ENCODE results near the gene ANKS1B.
"Not testable (repeated sequence)": the region's sequence is repeated elsewhere in the genome, so short reads cannot be mapped to it uniquely, and the experiment has no call there.

ANKS1B gene

GRCh38 chr12:99859126-99859525, 125.6 kb downstream of the ANKS1B start:
- DNase-seq: no peak

GRCh38 chr12:99852666-99853065, 132.1 kb downstream of the ANKS1B start:
- DNase-seq: no peak

- no peak for DNase-seq
Measured at GRCh38 chr12:99847936-99848335, 136.8 kb downstream of the ANKS1B start.

GRCh38 chr12:99834710-99835109, 150.0 kb downstream of the ANKS1B start:
- no peak for DNase-seq

GRCh38 chr12:99833397-99833796, 151.3 kb downstream of the ANKS1B start:
- no peak for DNase-seq

GRCh38 chr12:99824900-99825542, 159.7 kb downstream of the ANKS1B start:
- DNase-seq: no peak

GRCh38 chr12:99822273-99822672, 162.5 kb downstream of the ANKS1B start:
- DNase-seq: no peak

GRCh38 chr12:99810718-99811593, 173.8 kb downstream of the ANKS1B start:
- DNase-seq: no peak

- no peak for DNase-seq
Measured at GRCh38 chr12:99809909-99810308, 174.8 kb downstream of the ANKS1B start.

GRCh38 chr12:99806304-99806703, 178.4 kb downstream of the ANKS1B start:
- DNase-seq: no peak

- DNase-seq: no peak
Measured at GRCh38 chr12:99804715-99805114, 180.0 kb downstream of the ANKS1B start.

GRCh38 chr12:99800605-99801004, 184.1 kb downstream of the ANKS1B start:
- no peak for DNase-seq

- DNase-seq: not testable (repeated sequence)
Measured at GRCh38 chr12:99797931-99798330, 186.8 kb downstream of the ANKS1B start.

- DNase-seq: no peak
Measured at GRCh38 chr12:99783421-99783820, 201.3 kb downstream of the ANKS1B start.

- no peak for DNase-seq
Measured at GRCh38 chr12:99772274-99772673, 212.5 kb downstream of the ANKS1B start.

- DNase-seq: no peak
Measured at GRCh38 chr12:99771659-99772058, 213.1 kb downstream of the ANKS1B start.

- DNase-seq: no peak
Measured at GRCh38 chr12:99769396-99769980, 215.2 kb downstream of the ANKS1B start.

GRCh38 chr12:99768758-99769157, 216.0 kb downstream of the ANKS1B start:
- no peak for DNase-seq

- DNase-seq: no peak
Measured at GRCh38 chr12:99767809-99768208, 216.9 kb downstream of the ANKS1B start.

GRCh38 chr12:99766408-99766807, 218.3 kb downstream of the ANKS1B start:
- no peak for DNase-seq

GRCh38 chr12:99765469-99766114, 219.1 kb downstream of the ANKS1B start:
- no peak for DNase-seq

- no peak for DNase-seq
Measured at GRCh38 chr12:99759444-99759843, 225.3 kb downstream of the ANKS1B start.

- DNase-seq: no peak
Measured at GRCh38 chr12:99758997-99759396, 225.7 kb downstream of the ANKS1B start.
